Dedifferentiated amniotic fluid mesenchymal stem cell (primary cell): Measurements from ENCODE around the gene ZNF606.

Experiments
- DNase-seq: peaks from one replicate; pipeline ENCODE4 v3.0.0-alpha.2; 2016; ENCODE audit errors: extremely low spot score

ZNF606 gene

DNA sequence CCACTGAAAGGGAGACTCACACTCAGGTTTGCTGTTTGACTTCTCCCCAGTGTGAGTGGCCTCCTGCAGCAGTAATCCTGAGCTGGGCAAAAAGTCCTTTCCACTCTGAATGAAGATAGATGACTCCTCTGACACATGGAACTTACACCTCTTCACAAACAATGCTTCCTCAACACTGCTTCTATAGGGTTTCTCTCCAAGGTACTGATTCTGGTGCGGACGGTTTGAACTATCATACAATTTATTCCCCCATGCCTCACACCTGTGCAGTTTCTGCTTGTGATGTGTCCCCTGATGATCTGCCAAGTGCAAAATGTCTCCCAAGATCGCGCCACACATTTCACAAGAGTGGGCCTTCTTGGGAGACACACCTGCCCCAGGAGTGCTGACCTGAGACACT lies 75.0 kb downstream of the ZNF606 start:
- no peak for DNase-seq
